CD14-positive monocyte (primary cell): ENCODE measurements around the gene MPZL3. TPM values are rescaled to one million over a fixed set of nuclear protein-coding genes. Genes with fewer than 3 reads are reported as not detected.

Experiments used
- DNase-seq, 3 donors: peaks; one replicate each; pipeline ENCODE4 v3.0.0-alpha.2; 2011 to 2022
- H2AFZ ChIP-seq: 2 replicates; pipeline ENCODE4 v1.6.0; 2012; ENCODE audit warnings: mild to moderate bottlenecking, low read depth, low read length, inconsistent platforms; ENCODE audit not compliant: insufficient read depth, poor library complexity, severe bottlenecking
- H3K27ac ChIP-seq, 2 donors: 1 replicate in 1 of 2; 2 replicates in 1 of 2; pipeline ENCODE4 v1.5.1; 2012 to 2013; ENCODE audit warnings: low read length in 2 of 2, control low read depth in 1 of 2, inconsistent platforms in 1 of 2, low read depth in 1 of 2, mild to moderate bottlenecking in 1 of 2
- H3K27me3 ChIP-seq, 2 donors: one replicate each; pipeline versions ENCODE4 v1.6.0 to v1.6.1; 2011 to 2013; ENCODE audit warnings: low read length in 2 of 2; ENCODE audit not compliant: control insufficient read depth in 2 of 2, insufficient read depth in 2 of 2
- H3K36me3 ChIP-seq, 2 donors: replicated peaks in 1 of 2; 1 replicate in 1 of 2; 2 replicates in 1 of 2; pipeline versions ENCODE4 v1.5.1 to v1.6.1; 2012 to 2013; ENCODE audit warnings: low read length in 2 of 2, control low read depth in 1 of 2, inconsistent platforms in 1 of 2, mild to moderate bottlenecking in 1 of 2; ENCODE audit not compliant: insufficient read depth in 2 of 2, control insufficient read depth in 1 of 2
- H3K4me1 ChIP-seq, 2 donors: 1 replicate in 1 of 2; 2 replicates in 1 of 2; pipeline versions ENCODE4 v1.5.1 to v1.6.1; 2012 to 2013; ENCODE audit warnings: low read length in 2 of 2, control low read depth in 1 of 2, inconsistent platforms in 1 of 2, mild to moderate bottlenecking in 1 of 2, moderate library complexity in 1 of 2; ENCODE audit not compliant: insufficient read depth in 2 of 2, control insufficient read depth in 1 of 2
- H3K4me2 ChIP-seq: replicated peaks from 2 replicates; pipeline ENCODE3; 2012; ENCODE audit warnings: low read length, moderate library complexity, mild to moderate bottlenecking; ENCODE audit not compliant: poor library complexity, severe bottlenecking; ENCODE audit errors: extremely low read depth
- H3K4me3 ChIP-seq, 3 experiments: fragments of 200-600 bp in 1 of 3; sonication (generic) in 1 of 3; replicated peaks in 1 of 3; 1 replicate in 2 of 3; 2 replicates in 1 of 3; pipeline ENCODE4 v1.5.1; 2011 to 2013; ENCODE audit warnings: low read length in 3 of 3, mild to moderate bottlenecking in 3 of 3, control low read depth in 2 of 3, low read depth in 2 of 3, inconsistent platforms in 1 of 3, moderate library complexity in 1 of 3
- H3K79me2 ChIP-seq: 2 replicates; pipeline ENCODE4 v1.6.0; 2012; ENCODE audit warnings: mild to moderate bottlenecking, control low read depth, inconsistent platforms, low read length, moderate library complexity; ENCODE audit not compliant: insufficient read depth
- H3K9ac ChIP-seq: 2 replicates; pipeline ENCODE4 v1.6.0; 2017; ENCODE audit warnings: low read length, mild to moderate bottlenecking; ENCODE audit not compliant: insufficient read depth, poor library complexity, severe bottlenecking
- H3K9me3 ChIP-seq, 2 donors: replicated peaks in 1 of 2; 1 replicate in 1 of 2; 2 replicates in 1 of 2; pipeline versions ENCODE4 v1.5.1 to v1.6.1; 2012 to 2013; ENCODE audit warnings: low read length in 2 of 2, control low read depth in 1 of 2; ENCODE audit not compliant: control insufficient read depth in 1 of 2, insufficient read depth in 1 of 2
- H4K20me1 ChIP-seq: 2 replicates; pipeline ENCODE4 v1.6.0; 2012; ENCODE audit warnings: mild to moderate bottlenecking, low read length, control low read depth, moderate library complexity; ENCODE audit not compliant: insufficient read depth
- H3K27ac Mint-ChIP-seq, 7 donors: one replicate each; pipeline ENCODE4 v1.8.0; 2020; ENCODE audit warnings: mild to moderate bottlenecking in 7 of 7, mixed read lengths in 7 of 7, moderate library complexity in 6 of 7, inconsistent platforms in 2 of 7
- H3K27me3 Mint-ChIP-seq, 3 donors: one replicate each; pipeline ENCODE4 v1.8.0; 2021 to 2022; ENCODE audit warnings: low read depth in 3 of 3, mild to moderate bottlenecking in 3 of 3, mixed read lengths in 3 of 3, moderate library complexity in 3 of 3, inconsistent platforms in 1 of 3
- H3K36me3 Mint-ChIP-seq, 2 donors: one replicate each; pipeline ENCODE4 v1.8.0; 2020; ENCODE audit warnings: mixed read lengths in 2 of 2, inconsistent platforms in 1 of 2, mild to moderate bottlenecking in 1 of 2
- H3K4me1 Mint-ChIP-seq: one replicate; pipeline ENCODE4 v1.8.0; 2020; ENCODE audit warnings: mild to moderate bottlenecking, mixed read lengths
- H3K4me3 Mint-ChIP-seq, 2 donors: one replicate each; pipeline ENCODE4 v1.8.0; 2020; ENCODE audit warnings: mild to moderate bottlenecking in 2 of 2, mixed read lengths in 2 of 2, moderate library complexity in 1 of 2
- H3K9me3 Mint-ChIP-seq, 7 donors: one replicate each; pipeline ENCODE4 v1.8.0; 2020 to 2022; ENCODE audit warnings: mixed read lengths in 7 of 7, mild to moderate bottlenecking in 6 of 7, moderate library complexity in 6 of 7, inconsistent platforms in 2 of 7
- WGBS: methylation state at CpG from one replicate; pipeline ENCODE4 v1.1.5; 2013; ENCODE audit warnings: missing lambda C conversion rate; ENCODE audit not compliant: insufficient coverage; 5-methylcytosine and 5-hydroxymethylcytosine counted together
- intact Hi-C, 2 donors: fragments of 100-400 bp; cut with micrococcal nuclease; formaldehyde crosslinking; loops; one replicate each; pipeline versions ENCODE4 v1.15.0 to v1.15.1; 2023
- polyA plus RNA-seq, 3 donors: library from polyadenylated mRNA; depleted of rRNA in 1 of 3; unstranded in 2 of 3; stranded (reverse) in 1 of 3; fragments of 300-500 nt in 2 of 3; fragments of >200 nt in 1 of 3; fragmentation: Illumina TruSeq in 2 of 3; gene quantifications; 1 replicate in 2 of 3; 2 replicates in 1 of 3; pipeline ENCODE4 v1.2.3, GENCODE V29; 2012 to 2021
- TF ChIP-seq, protein P1 (sequence below): fragments of 200-600 bp; IDR thresholded peaks from one replicate; pipeline ENCODE4 v1.8.0; 2022; ENCODE audit warnings: antibody characterized with exemption, mild to moderate bottlenecking

Gene MPZL3
- polyA plus RNA-seq, 3 donors: 4.2 to 8.5 (median 8.0) TPM

DNA sequence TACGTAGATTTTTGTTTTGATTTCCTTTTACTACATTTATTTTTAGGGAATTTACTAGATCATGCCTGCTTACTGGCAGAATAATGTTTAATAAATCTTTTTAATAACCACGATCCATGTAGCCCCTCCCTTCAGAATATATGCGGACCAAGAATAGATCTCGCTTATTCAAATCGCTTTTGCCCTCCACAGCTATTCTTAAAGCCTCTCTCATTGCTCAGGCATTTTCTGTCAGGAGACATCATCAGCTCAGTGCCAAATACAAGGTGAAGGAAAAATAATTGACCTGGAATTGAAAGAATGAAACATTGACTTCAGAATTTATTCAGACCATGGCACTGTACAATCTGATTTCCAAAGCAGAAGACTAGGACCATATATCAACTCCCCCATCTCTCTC, 17.3 kb downstream of the MPZL3 start:
- no peak overlapping the region for H3K4me3 Mint-ChIP-seq
- no peaks in the 10 kb centered on the region for H3K27me3 Mint-ChIP-seq
- Histone ChIP-seq H3K4me3 (no peak overlapping the region), H3K4me2 (no peak overlapping the region), H3K79me2 (peaks cover 21% of the 10 kb centered on the region), H4K20me1 (no peaks in the 10 kb centered on the region), H3K9ac (no peak overlapping the region), H3K27ac (no peak overlapping the region), H3K4me1 (peaks cover 67 to 71% of the 10 kb centered on the region in 2 donors), H2AFZ (no peak overlapping the region), H3K9me3 (no peaks in the 10 kb centered on the region), H3K27me3 (no peaks in the 10 kb centered on the region), H3K36me3 (peaks cover 21 to 37% of the 10 kb centered on the region in 2 donors)
- H3K36me3 Mint-ChIP-seq: peaks cover 8 to 37% of the 10 kb centered on the region in 2 donors
- intact Hi-C loops: no loop called here
- H3K4me1 Mint-ChIP-seq: peaks cover 62% of the 10 kb centered on the region
- DNase-seq: no peak
- no peak overlapping the region for H3K27ac Mint-ChIP-seq
- no CpG with 5 or more reads among the region's 5 CpGs for WGBS
- H3K9me3 Mint-ChIP-seq: peaks cover 0 to 1% (median 0%) of the 10 kb centered on the region in 7 donors
- TF ChIP-seq, protein P1, sequence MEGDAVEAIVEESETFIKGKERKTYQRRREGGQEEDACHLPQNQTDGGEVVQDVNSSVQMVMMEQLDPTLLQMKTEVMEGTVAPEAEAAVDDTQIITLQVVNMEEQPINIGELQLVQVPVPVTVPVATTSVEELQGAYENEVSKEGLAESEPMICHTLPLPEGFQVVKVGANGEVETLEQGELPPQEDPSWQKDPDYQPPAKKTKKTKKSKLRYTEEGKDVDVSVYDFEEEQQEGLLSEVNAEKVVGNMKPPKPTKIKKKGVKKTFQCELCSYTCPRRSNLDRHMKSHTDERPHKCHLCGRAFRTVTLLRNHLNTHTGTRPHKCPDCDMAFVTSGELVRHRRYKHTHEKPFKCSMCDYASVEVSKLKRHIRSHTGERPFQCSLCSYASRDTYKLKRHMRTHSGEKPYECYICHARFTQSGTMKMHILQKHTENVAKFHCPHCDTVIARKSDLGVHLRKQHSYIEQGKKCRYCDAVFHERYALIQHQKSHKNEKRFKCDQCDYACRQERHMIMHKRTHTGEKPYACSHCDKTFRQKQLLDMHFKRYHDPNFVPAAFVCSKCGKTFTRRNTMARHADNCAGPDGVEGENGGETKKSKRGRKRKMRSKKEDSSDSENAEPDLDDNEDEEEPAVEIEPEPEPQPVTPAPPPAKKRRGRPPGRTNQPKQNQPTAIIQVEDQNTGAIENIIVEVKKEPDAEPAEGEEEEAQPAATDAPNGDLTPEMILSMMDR: no peak

DNA sequence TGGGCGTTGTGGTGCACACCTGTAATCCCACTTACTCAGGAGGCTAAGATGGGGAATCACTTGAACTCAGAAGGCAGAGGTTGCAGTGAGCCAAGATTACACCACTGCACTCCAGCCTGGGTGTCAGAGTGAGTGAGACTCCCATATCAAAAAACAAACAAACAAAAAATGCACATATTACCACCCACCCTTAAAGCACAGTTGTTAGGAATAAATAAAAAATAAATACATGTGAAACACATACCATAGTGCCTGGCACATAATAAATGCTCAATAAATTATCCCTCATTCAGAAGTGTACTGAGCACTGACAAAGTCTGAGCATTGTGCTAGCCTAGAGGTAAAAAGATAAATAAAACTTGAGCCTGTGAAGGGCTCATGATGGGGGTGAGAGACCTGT, 18.3 kb downstream of the MPZL3 start:
- peaks cover 64% of the 10 kb centered on the region for H3K4me1 Mint-ChIP-seq
- H4K20me1 ChIP-seq: no peaks in the 10 kb centered on the region
- H3K27ac Mint-ChIP-seq: peak overlapping the region in 1 of 7 donors; percentile 29
- H3K36me3 ChIP-seq: peaks cover 21 to 37% of the 10 kb centered on the region in 2 donors
- H3K27me3 Mint-ChIP-seq: no peaks in the 10 kb centered on the region
- no peak overlapping the region for H3K27ac ChIP-seq
- H3K4me1 ChIP-seq: peaks cover 67 to 71% of the 10 kb centered on the region in 2 donors
- H3K27me3 ChIP-seq: no peaks in the 10 kb centered on the region
- intact Hi-C loops: no loop called here
- peaks cover 21% of the 10 kb centered on the region for H3K79me2 ChIP-seq
- H3K4me2 ChIP-seq: no peak overlapping the region
- no CpG with 5 or more reads among the region's 1 CpG for WGBS
- no peak for DNase-seq
- TF ChIP-seq, protein P1: no peak
- no peak overlapping the region for H2AFZ ChIP-seq
- peaks cover 13 to 38% of the 10 kb centered on the region in 2 donors for H3K36me3 Mint-ChIP-seq
- H3K9me3 ChIP-seq: no peaks in the 10 kb centered on the region
- H3K9me3 Mint-ChIP-seq: peaks cover 0 to 1% (median 0%) of the 10 kb centered on the region in 7 donors
- H3K4me3 ChIP-seq: no peak overlapping the region
- no peak overlapping the region for H3K9ac ChIP-seq
- H3K4me3 Mint-ChIP-seq: no peak overlapping the region
